NCI-H226 (cell line): Measurements from ENCODE around the gene CLDN17.

Experiments used
- DNase-seq: peaks from one replicate; pipeline ENCODE4 v3.0.0-alpha.2; 2015

Gene CLDN17

DNA sequence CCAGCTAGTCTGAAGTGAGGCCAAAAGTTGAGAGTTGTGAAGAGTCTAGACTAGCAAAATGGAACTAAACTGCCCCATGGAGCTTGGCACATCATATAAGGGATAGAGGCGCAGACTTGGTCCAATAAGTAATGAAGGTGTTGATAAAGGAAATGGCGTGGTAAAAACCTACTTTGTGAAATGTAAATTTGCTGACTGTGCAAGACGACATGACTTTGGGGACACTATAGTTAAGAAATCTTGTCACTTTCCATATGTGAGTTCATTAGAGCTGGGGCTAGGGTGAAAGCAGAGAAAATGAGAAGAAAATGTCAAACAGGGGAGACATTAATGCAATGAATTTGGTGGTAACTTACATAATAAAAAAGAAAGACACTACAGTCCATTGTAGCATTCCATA is 50.1 kb downstream of the CLDN17 start:
- no peak for DNase-seq
